ENCODE data around the gene LRRK1.

The LRRK1 gene

GRCh38 chr15:101100593-101101442 is 181.7 kb downstream of the LRRK1 start:
- no peak for DNase-seq

GRCh38 chr15:101101676-101102075 is 182.5 kb downstream of the LRRK1 start:
- DNase-seq: no peak

GRCh38 chr15:101102746-101103145 is 183.6 kb downstream of the LRRK1 start:
- DNase-seq: no peak

- peak in 1 of 2 donors; percentile 44 for DNase-seq
Measured at GRCh38 chr15:101103598-101103997, 184.4 kb downstream of the LRRK1 start.

- DNase-seq: no peak
Measured at GRCh38 chr15:101104141-101104540, 185.0 kb downstream of the LRRK1 start.

- DNase-seq: peak; percentile 57 to 90
Measured at GRCh38 chr15:101105059-101105891, 186.1 kb downstream of the LRRK1 start.

GRCh38 chr15:101107101-101107500 is 187.9 kb downstream of the LRRK1 start:
- no peak for DNase-seq

- DNase-seq: no peak
Measured at GRCh38 chr15:101107625-101108460, 188.7 kb downstream of the LRRK1 start.

- DNase-seq: no peak
Measured at GRCh38 chr15:101108461-101108775, 189.3 kb downstream of the LRRK1 start.

GRCh38 chr15:101108791-101109190 is 189.6 kb downstream of the LRRK1 start:
- DNase-seq: no peak

- no peak for DNase-seq
Measured at GRCh38 chr15:101110681-101111569, 191.8 kb downstream of the LRRK1 start.

- DNase-seq: no peak
Measured at GRCh38 chr15:101111570-101112262, 192.6 kb downstream of the LRRK1 start.

- DNase-seq: no peak
Measured at GRCh38 chr15:101112336-101113113, 193.4 kb downstream of the LRRK1 start.

GRCh38 chr15:101113114-101114005 is 194.2 kb downstream of the LRRK1 start:
- DNase-seq: no peak

GRCh38 chr15:101114166-101114565 is 195.0 kb downstream of the LRRK1 start:
- no peak for DNase-seq

- no peak for DNase-seq
Measured at GRCh38 chr15:101114610-101115009, 195.5 kb downstream of the LRRK1 start.

GRCh38 chr15:101115393-101115785 is 196.2 kb downstream of the LRRK1 start:
- DNase-seq: no peak

GRCh38 chr15:101115786-101116680 is 196.9 kb downstream of the LRRK1 start:
- peak; percentile 74 to 90 for DNase-seq

- DNase-seq: no peak
Measured at GRCh38 chr15:101116681-101116976, 197.5 kb downstream of the LRRK1 start.
